Peyer's patch (tissue), 4 donors: ENCODE data around the gene P2RY8.

ENCODE experiments used
- POLR2A ChIP-seq, 2 donors: fragments of 450-650 bp; IDR thresholded peaks; one replicate each; pipeline ENCODE4 v1.5.1; 2017; ENCODE audit warnings: antibody characterized with exemption in 2 of 2, mild to moderate bottlenecking in 2 of 2, moderate library complexity in 2 of 2
- TF ChIP-seq, protein P1 (sequence below), 6 experiments: fragments of 450-650 bp in 4 of 6; fragments of 200-600 bp in 2 of 6; sonication (generic) in 1 of 6; IDR thresholded peaks; one replicate each; pipeline ENCODE4 v1.5.1; 2017 to 2019; ENCODE audit warnings: antibody characterized with exemption in 6 of 6, mild to moderate bottlenecking in 3 of 6, moderate library complexity in 1 of 6

DNA sequence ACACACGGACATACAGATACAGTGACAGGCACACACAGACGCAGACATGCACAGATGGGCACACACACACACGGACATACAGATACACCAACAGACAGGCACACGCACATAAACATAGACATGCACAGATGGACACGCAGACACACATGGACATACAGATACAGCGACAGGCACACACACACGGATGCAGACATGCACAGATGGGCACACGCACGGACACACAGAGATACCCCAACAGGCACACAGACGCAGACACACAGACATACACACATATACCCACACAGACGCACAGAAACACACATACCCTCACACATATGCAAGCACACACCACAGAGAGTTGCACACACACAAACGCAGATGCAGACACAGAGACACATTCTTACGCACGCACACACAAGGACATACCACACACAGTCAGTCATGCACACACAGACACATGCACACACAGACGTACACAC is 120.6 kb downstream of the P2RY8 start:
- TF ChIP-seq, protein P1, sequence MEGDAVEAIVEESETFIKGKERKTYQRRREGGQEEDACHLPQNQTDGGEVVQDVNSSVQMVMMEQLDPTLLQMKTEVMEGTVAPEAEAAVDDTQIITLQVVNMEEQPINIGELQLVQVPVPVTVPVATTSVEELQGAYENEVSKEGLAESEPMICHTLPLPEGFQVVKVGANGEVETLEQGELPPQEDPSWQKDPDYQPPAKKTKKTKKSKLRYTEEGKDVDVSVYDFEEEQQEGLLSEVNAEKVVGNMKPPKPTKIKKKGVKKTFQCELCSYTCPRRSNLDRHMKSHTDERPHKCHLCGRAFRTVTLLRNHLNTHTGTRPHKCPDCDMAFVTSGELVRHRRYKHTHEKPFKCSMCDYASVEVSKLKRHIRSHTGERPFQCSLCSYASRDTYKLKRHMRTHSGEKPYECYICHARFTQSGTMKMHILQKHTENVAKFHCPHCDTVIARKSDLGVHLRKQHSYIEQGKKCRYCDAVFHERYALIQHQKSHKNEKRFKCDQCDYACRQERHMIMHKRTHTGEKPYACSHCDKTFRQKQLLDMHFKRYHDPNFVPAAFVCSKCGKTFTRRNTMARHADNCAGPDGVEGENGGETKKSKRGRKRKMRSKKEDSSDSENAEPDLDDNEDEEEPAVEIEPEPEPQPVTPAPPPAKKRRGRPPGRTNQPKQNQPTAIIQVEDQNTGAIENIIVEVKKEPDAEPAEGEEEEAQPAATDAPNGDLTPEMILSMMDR (IDR thresholded peaks at IDR 0.05): no peak
- TF ChIP-seq POLR2A (IDR thresholded peaks at IDR 0.05): no peak
